Measurements from ENCODE around the gene IZUMO1R. TPM values are rescaled to one million over a fixed set of nuclear protein-coding genes. Genes with fewer than 3 reads are reported as not detected.

IZUMO1R gene
- total and polyA plus RNA-seq, 2 of the 4 experiments (the other 2 are of a cell fraction) = not detected

DNA sequence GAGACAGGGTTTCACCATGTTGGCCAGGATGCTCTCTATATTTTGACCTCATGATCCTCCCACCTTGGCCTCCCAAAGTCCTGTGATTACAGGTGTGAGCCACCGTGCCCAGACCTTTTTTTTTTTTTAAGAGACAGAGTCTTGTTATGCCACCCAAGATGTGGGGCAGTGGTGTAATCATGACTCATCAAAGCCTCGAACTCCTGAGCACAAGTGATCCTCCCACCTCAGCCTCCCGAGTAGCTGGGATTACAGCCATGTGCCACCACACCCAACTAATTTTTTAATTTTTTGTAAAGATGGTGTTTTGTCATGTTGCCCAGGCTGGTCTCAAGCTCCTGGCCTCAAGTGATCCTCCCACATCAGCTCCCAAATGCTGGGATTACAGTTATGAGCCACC, 37.9 kb downstream of the IZUMO1R start:
- H4K91ac ChIP-seq (ENCODE audit: insufficient read depth, low read depth, low read length) = no peak overlapping the region
- no peak overlapping the region for H3K4ac ChIP-seq (ENCODE audit: low read depth, low read length)
- H3K18ac ChIP-seq (ENCODE audit: low read depth, low read length) = no peak overlapping the region
- H2BK5ac ChIP-seq (ENCODE audit: low read depth, low read length, poor library complexity, severe bottlenecking) = no peak overlapping the region
- no peak overlapping the region for H3K4me2 ChIP-seq (ENCODE audit: low read depth, low read length)
- dilution Hi-C loops (cut with HindIII; ENCODE audit: low sequenced_read_pairs, unreplicated experiment) (no loop called here), in situ Hi-C loops (cut with MboI; ENCODE audit: low sequenced_read_pairs) (no loop called here), intact Hi-C loops (cut with micrococcal nuclease) (no loop called here)
- BruUV-seq (replicated peaks) = no TSS peak
- no peak overlapping the region for H4K8ac ChIP-seq (ENCODE audit: low read depth in 2 of 2, low read length in 2 of 2)
- no peak for ATAC-seq (ENCODE audit: low read depth)
- ChIA-PET POLR2A (ENCODE audit: unreplicated experiment) (interaction anchor here (0.6 kb wide), 1 partner anchor 694 kb away, joined by 5 read pairs; no protein-coding TSS in a partner anchor), CTCF (no interaction called here)
- H2BK15ac ChIP-seq (ENCODE audit: low read depth, low read length) = no peak overlapping the region
- H3K79me1 ChIP-seq (ENCODE audit: low read depth in 1 of 2, low read length in 2 of 2) = no peaks in the 10 kb centered on the region
- no peak overlapping the region for H3K4me3 ChIP-seq (ENCODE audit: insufficient read depth, low read depth, low read length)
- no CpG with 5 or more reads among the region's 3 CpGs for WGBS, 2 experiments (ENCODE audit: extremely low coverage in 2 of 2, insufficient read length in 1 of 2)
- no peak overlapping the region for H2AFZ ChIP-seq (replicated peaks; ENCODE audit: low read length, poor library complexity)
- no peak overlapping the region for H2BK120ac ChIP-seq (ENCODE audit: low read depth, low read length)
- no peaks in the 10 kb centered on the region for H4K20me1 ChIP-seq (ENCODE audit: insufficient read depth, low read length)
- H3K14ac ChIP-seq (replicated peaks; ENCODE audit: low read depth, low read length) = no peak overlapping the region
- H2BK20ac ChIP-seq (ENCODE audit: low read depth, low read length) = no peak overlapping the region
- no peak overlapping the region for H3K9ac ChIP-seq (ENCODE audit: low read depth, low read length)
- H2AK9ac ChIP-seq (replicated peaks; ENCODE audit: low read depth, low read length, poor library complexity) = no peak overlapping the region
- H3K27ac ChIP-seq (ENCODE audit: insufficient read depth, low read length) = no peak overlapping the region
- no peaks in the 10 kb centered on the region for H3K4me1 ChIP-seq (ENCODE audit: control insufficient read depth, insufficient read depth, low read length)
- H3K9me3 ChIP-seq (ENCODE audit: control insufficient read depth, insufficient read depth, low read length) = no peaks in the 10 kb centered on the region
- no peak for DNase-seq
- no peaks in the 10 kb centered on the region for H3K9me1 ChIP-seq (ENCODE audit: insufficient read depth, low read length)
- no peak overlapping the region for H3K23ac ChIP-seq (ENCODE audit: low read depth, low read length)
- H3K36me3 ChIP-seq (ENCODE audit: control insufficient read depth, insufficient read depth, low read length) = no peaks in the 10 kb centered on the region
- H3K56ac ChIP-seq (ENCODE audit: extremely low read depth, insufficient read depth, low read length) = no peak overlapping the region
- no peak overlapping the region for H2AK5ac ChIP-seq (ENCODE audit: low read depth, low read length)
- H4K5ac ChIP-seq (ENCODE audit: low read depth, low read length) = no peak overlapping the region
- no peak for TF ChIP-seq RCOR1 (IDR thresholded peaks at IDR 0.05; ENCODE audit: insufficient replicate concordance, low read length)
- TF ChIP-seq, protein P1, sequence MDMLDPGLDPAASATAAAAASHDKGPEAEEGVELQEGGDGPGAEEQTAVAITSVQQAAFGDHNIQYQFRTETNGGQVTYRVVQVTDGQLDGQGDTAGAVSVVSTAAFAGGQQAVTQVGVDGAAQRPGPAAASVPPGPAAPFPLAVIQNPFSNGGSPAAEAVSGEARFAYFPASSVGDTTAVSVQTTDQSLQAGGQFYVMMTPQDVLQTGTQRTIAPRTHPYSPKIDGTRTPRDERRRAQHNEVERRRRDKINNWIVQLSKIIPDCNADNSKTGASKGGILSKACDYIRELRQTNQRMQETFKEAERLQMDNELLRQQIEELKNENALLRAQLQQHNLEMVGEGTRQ (IDR thresholded peaks at IDR 0.05; ENCODE audit: low read depth, low read length) = no peak
- no peak for TF ChIP-seq RFX5 (IDR thresholded peaks at IDR 0.05; ENCODE audit: low read depth, low read length)
- TF ChIP-seq POLR2A (IDR thresholded peaks at IDR 0.05; ENCODE audit: low read depth, low read length) = no peak
- TF ChIP-seq NFE2L2 (IDR thresholded peaks at IDR 0.05; ENCODE audit: low read depth, low read length) = no peak
- no peak for TF ChIP-seq MAFK (IDR thresholded peaks at IDR 0.05; ENCODE audit: low read depth, low read length)
- TF ChIP-seq, protein P2, sequence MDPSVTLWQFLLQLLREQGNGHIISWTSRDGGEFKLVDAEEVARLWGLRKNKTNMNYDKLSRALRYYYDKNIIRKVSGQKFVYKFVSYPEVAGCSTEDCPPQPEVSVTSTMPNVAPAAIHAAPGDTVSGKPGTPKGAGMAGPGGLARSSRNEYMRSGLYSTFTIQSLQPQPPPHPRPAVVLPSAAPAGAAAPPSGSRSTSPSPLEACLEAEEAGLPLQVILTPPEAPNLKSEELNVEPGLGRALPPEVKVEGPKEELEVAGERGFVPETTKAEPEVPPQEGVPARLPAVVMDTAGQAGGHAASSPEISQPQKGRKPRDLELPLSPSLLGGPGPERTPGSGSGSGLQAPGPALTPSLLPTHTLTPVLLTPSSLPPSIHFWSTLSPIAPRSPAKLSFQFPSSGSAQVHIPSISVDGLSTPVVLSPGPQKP (IDR thresholded peaks at IDR 0.05; ENCODE audit: borderline replicate concordance, low read depth, low read length) = no peak
- no peak for TF ChIP-seq SMC3 (IDR thresholded peaks at IDR 0.05; ENCODE audit: low read depth, low read length)
- TF ChIP-seq MXI1 (IDR thresholded peaks at IDR 0.05; ENCODE audit: borderline replicate concordance, low read depth, low read length) = no peak
- H3K27me3 ChIP-seq (ENCODE audit: control insufficient read depth, insufficient read depth, low read length) = no peaks in the 10 kb centered on the region

All from IMR-90 (cell line).